HepG2 (cell line): ENCODE measurements around the gene PTGES3. TPM values are rescaled to one million over a fixed set of nuclear protein-coding genes. Genes with fewer than 3 reads are reported as not detected.
A peak's percentile ranks its signal among the peaks of the same experiment; 100 is the strongest.

Experiments used
- ADNP ChIP-seq: sonication (generic); formaldehyde crosslinking; IDR thresholded peaks from 2 replicates; pipeline ENCODE4 v1.4.0; 2020; ENCODE audit warnings: missing genetic modification reagents
- ARID2 ChIP-seq: sonication (generic); formaldehyde crosslinking; IDR thresholded peaks from 2 replicates; pipeline ENCODE4 v1.8.1; 2022; ENCODE audit warnings: mild to moderate bottlenecking, missing genetic modification reagents, borderline replicate concordance
- CHD4 ChIP-seq: fragments of 200-600 bp; sonication (generic); IDR thresholded peaks from 2 replicates; pipeline ENCODE4 v1.7.0; 2017; ENCODE audit warnings: mild to moderate bottlenecking, low read length, borderline replicate concordance
- FOSL2 ChIP-seq: sonication (generic); formaldehyde crosslinking; IDR thresholded peaks from 2 replicates; pipeline ENCODE4 v1.4.0; 2020; ENCODE audit warnings: missing genetic modification reagents
- KDM3A ChIP-seq: IDR thresholded peaks from 2 replicates; pipeline ENCODE4 v1.6.1; 2018; ENCODE audit warnings: low read depth, missing compliant biosample characterization
- KLF15 ChIP-seq: sonication (generic); formaldehyde crosslinking; IDR thresholded peaks from 2 replicates; pipeline ENCODE4 v1.8.1; 2023; ENCODE audit warnings: borderline replicate concordance, mild to moderate bottlenecking, inconsistent platforms, missing genetic modification reagents, mixed read lengths
- MIER3 ChIP-seq: IDR thresholded peaks from 2 replicates; pipeline ENCODE4 v1.6.1; 2016; ENCODE audit warnings: missing compliant biosample characterization, borderline replicate concordance
- PHB2 ChIP-seq: fragments of 450-650 bp; IDR thresholded peaks from 2 replicates; pipeline ENCODE4 v1.6.1; 2018; ENCODE audit not compliant: partially characterized antibody
- POLR2A ChIP-seq, 2 experiments: IDR thresholded peaks; 2 replicates each; pipeline ENCODE4 v1.6.1; 2011; ENCODE audit warnings: low read depth in 2 of 2, low read length in 2 of 2, mild to moderate bottlenecking in 1 of 2, moderate library complexity in 1 of 2; ENCODE audit not compliant: insufficient read depth in 1 of 2
- RFXANK ChIP-seq: IDR thresholded peaks from 2 replicates; pipeline ENCODE4 v1.6.1; 2016
- RNF2 ChIP-seq: fragments of 450-650 bp; conservative IDR thresholded peaks from 2 replicates; pipeline ENCODE4 v1.6.1; 2016; ENCODE audit warnings: low read depth
- SAP130 ChIP-seq: IDR thresholded peaks from 2 replicates; pipeline ENCODE4 v1.6.1; 2016; ENCODE audit warnings: low read depth
- SOX6 ChIP-seq, 2 experiments: fragments of 450-650 bp in 1 of 2; sonication (generic) in 1 of 2; formaldehyde crosslinking in 1 of 2; IDR thresholded peaks; 2 replicates each; pipeline versions ENCODE4 v1.4.0 to v1.6.1; 2017 to 2020; ENCODE audit warnings: antibody characterized with exemption in 1 of 2, mild to moderate bottlenecking in 1 of 2, missing genetic modification reagents in 1 of 2
- SPEN ChIP-seq: sonication (generic); formaldehyde crosslinking; IDR thresholded peaks from 2 replicates; pipeline ENCODE4 v1.5.1; 2020; ENCODE audit warnings: low read depth, mild to moderate bottlenecking, missing genetic modification reagents
- THAP11 ChIP-seq: IDR thresholded peaks from 2 replicates; pipeline ENCODE4 v1.6.1; 2016; ENCODE audit warnings: missing biosample characterization, missing genetic modification reagents
- ZKSCAN5 ChIP-seq: sonication (generic); formaldehyde crosslinking; IDR thresholded peaks from 2 replicates; pipeline ENCODE4 v1.5.1; 2020; ENCODE audit warnings: mild to moderate bottlenecking, missing genetic modification reagents
- ZNF570 ChIP-seq: sonication (generic); formaldehyde crosslinking; IDR thresholded peaks from 2 replicates; pipeline ENCODE4 v1.4.0; 2020; ENCODE audit warnings: mild to moderate bottlenecking, missing genetic modification reagents, borderline replicate concordance
- ZNF883 ChIP-seq: sonication (generic); formaldehyde crosslinking; IDR thresholded peaks from 2 replicates; pipeline ENCODE4 v1.5.1; 2020; ENCODE audit warnings: mild to moderate bottlenecking, missing genetic modification reagents; ENCODE audit errors: not compliant biosample characterization
- polyA plus RNA-seq, 8 experiments: library from polyadenylated mRNA; depleted of rRNA in 3 of 8; stranded (reverse) in 7 of 8; unstranded in 1 of 8; fragments of >200 nt; fragmentation: Illumina TruSeq in 4 of 8; extraction: Trizol in 4 of 8; gene quantifications; 2 replicates each; pipeline versions ENCODE4 v1.2.1 to v1.2.3, GENCODE V29; 2011 to 2016; ENCODE audit warnings: low read depth in 4 of 8, missing spikeins in 1 of 8, mixed read lengths in 1 of 8; ENCODE audit not compliant: insufficient read depth in 1 of 8
- total RNA-seq, 5 experiments: library from RNA; depleted of rRNA; stranded (reverse); fragments of >200 nt; fragmentation: Illumina TruSeq; extraction: Trizol; gene quantifications; 2 replicates each; pipeline ENCODE4 v1.2.3, GENCODE V29; 2016; ENCODE audit warnings: low read depth in 1 of 5
- TF ChIP-seq, protein P1 (sequence below): sonication (generic); formaldehyde crosslinking; IDR thresholded peaks from 2 replicates; pipeline ENCODE4 v1.4.0; 2020; ENCODE audit warnings: mild to moderate bottlenecking, missing genetic modification reagents
- TF ChIP-seq, protein P2 (sequence below): sonication (generic); formaldehyde crosslinking; IDR thresholded peaks from 2 replicates; pipeline ENCODE4 v1.4.0; 2020; ENCODE audit warnings: missing genetic modification reagents, borderline replicate concordance
- TF ChIP-seq, protein P3 (sequence below): sonication (generic); formaldehyde crosslinking; IDR thresholded peaks from 2 replicates; pipeline ENCODE4 v1.5.0; 2020; ENCODE audit warnings: missing genetic modification reagents, mild to moderate bottlenecking, borderline replicate concordance
- TF ChIP-seq, protein P4 (sequence below): sonication (generic); formaldehyde crosslinking; IDR thresholded peaks from 2 replicates; pipeline ENCODE4 v1.4.0; 2020; ENCODE audit warnings: mild to moderate bottlenecking, low read depth, missing genetic modification reagents

PTGES3 gene
- total and polyA plus RNA-seq, 2 of the 13 experiments (the other 11 are each of a cell fraction or from before 2014, with no cell fraction given), result 54.4 to 159 TPM

DNA sequence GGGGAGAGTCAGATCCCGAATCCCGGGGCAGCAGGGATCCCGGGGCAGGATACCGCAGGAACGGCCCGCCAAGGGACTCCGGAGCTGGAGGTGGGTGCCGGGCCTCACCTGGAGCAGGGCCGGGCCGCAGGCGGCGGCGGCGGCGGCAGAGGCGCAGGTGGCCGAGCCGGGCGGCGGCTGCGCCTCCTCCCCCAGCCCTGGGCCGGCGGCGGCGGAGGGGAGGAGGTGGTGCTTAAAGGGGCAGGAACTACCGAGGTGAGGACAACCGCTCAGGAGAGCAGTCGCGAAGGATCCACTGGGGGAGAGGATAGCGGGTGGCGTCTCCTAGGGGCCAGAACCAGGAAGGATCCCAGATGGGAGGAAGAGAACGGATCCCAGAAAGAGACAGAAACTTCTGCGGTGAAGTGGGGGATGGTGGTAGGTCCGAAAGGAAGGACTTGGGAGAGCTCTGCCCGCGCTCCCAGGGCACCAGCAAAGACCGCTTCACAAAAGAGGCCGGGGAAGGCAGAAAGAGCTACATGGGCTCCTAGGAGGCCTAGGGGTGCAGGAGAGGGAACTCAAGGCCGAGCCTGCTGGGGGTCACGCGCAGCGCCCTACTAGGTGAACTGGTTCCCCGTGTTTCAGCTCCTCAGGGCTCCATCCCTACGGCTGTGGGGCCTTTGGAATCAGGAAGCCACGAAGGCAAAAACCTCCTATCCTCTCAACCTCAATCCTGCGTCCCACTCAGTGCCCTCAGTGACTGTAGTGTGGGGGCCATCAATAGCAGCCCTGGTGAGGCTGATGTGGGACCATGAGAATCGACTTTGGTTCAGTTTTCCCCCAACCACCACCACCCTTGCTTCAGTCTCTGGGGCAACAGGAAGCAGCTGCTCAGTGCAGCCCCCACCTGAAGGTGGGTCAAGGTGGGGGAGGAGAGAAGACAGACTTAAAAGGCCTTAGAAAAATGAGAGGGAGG, 53.0 kb downstream of the PTGES3 start (continued):
- TF ChIP-seq, protein P1, sequence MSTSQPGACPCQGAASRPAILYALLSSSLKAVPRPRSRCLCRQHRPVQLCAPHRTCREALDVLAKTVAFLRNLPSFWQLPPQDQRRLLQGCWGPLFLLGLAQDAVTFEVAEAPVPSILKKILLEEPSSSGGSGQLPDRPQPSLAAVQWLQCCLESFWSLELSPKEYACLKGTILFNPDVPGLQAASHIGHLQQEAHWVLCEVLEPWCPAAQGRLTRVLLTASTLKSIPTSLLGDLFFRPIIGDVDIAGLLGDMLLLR (CRISPR knock-in tag), result no peak
- TF ChIP-seq RFXANK (CRISPR knock-in tag), result no peak
- TF ChIP-seq PHB2, result no peak
- no peak for TF ChIP-seq FOSL2 (CRISPR knock-in tag)
- no peak for TF ChIP-seq ADNP (CRISPR knock-in tag)
- TF ChIP-seq RNF2, result no peak
- TF ChIP-seq MIER3 (CRISPR knock-in tag), result no peak
- TF ChIP-seq, protein P2, sequence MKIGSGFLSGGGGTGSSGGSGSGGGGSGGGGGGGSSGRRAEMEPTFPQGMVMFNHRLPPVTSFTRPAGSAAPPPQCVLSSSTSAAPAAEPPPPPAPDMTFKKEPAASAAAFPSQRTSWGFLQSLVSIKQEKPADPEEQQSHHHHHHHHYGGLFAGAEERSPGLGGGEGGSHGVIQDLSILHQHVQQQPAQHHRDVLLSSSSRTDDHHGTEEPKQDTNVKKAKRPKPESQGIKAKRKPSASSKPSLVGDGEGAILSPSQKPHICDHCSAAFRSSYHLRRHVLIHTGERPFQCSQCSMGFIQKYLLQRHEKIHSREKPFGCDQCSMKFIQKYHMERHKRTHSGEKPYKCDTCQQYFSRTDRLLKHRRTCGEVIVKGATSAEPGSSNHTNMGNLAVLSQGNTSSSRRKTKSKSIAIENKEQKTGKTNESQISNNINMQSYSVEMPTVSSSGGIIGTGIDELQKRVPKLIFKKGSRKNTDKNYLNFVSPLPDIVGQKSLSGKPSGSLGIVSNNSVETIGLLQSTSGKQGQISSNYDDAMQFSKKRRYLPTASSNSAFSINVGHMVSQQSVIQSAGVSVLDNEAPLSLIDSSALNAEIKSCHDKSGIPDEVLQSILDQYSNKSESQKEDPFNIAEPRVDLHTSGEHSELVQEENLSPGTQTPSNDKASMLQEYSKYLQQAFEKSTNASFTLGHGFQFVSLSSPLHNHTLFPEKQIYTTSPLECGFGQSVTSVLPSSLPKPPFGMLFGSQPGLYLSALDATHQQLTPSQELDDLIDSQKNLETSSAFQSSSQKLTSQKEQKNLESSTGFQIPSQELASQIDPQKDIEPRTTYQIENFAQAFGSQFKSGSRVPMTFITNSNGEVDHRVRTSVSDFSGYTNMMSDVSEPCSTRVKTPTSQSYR (CRISPR knock-in tag), result peak; percentile 31; the same call in 1 of the 2 replicates
- no peak for TF ChIP-seq KLF15 (CRISPR knock-in tag)
- TF ChIP-seq SAP130, result peak; percentile 51
- TF ChIP-seq ZNF570 (CRISPR knock-in tag), result no peak
- no peak for TF ChIP-seq CHD4
- no peak for TF ChIP-seq ARID2
- peak in 1 of 2 experiments; percentile 36; a peak in 1 of 4 replicates for TF ChIP-seq POLR2A (IDR thresholded peaks at IDR 0.05; ENCODE audit: insufficient read depth in 1 of 2, low read depth in 2 of 2, low read length in 2 of 2)
- TF ChIP-seq, protein P3, sequence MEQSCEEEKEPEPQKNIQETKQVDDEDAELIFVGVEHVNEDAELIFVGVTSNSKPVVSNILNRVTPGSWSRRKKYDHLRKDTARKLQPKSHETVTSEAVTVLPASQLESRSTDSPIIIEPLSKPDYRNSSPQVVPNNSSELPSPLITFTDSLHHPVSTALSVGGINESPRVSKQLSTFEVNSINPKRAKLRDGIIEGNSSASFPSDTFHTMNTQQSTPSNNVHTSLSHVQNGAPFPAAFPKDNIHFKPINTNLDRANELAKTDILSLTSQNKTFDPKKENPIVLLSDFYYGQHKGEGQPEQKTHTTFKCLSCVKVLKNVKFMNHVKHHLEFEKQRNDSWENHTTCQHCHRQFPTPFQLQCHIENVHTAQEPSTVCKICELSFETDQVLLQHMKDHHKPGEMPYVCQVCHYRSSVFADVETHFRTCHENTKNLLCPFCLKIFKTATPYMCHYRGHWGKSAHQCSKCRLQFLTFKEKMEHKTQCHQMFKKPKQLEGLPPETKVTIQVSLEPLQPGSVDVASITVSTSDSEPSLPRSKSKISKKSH (CRISPR knock-in tag), result no peak
- TF ChIP-seq, protein P4, sequence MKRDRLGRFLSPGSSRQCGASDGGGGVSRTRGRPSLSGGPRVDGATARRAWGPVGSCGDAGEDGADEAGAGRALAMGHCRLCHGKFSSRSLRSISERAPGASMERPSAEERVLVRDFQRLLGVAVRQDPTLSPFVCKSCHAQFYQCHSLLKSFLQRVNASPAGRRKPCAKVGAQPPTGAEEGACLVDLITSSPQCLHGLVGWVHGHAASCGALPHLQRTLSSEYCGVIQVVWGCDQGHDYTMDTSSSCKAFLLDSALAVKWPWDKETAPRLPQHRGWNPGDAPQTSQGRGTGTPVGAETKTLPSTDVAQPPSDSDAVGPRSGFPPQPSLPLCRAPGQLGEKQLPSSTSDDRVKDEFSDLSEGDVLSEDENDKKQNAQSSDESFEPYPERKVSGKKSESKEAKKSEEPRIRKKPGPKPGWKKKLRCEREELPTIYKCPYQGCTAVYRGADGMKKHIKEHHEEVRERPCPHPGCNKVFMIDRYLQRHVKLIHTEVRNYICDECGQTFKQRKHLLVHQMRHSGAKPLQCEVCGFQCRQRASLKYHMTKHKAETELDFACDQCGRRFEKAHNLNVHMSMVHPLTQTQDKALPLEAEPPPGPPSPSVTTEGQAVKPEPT, result no peak
- no peak for TF ChIP-seq ZNF883 (CRISPR knock-in tag)
- TF ChIP-seq SPEN (CRISPR knock-in tag), result no peak
- no peak for TF ChIP-seq ZKSCAN5 (CRISPR knock-in tag)
- TF ChIP-seq SOX6 (IDR thresholded peaks at IDR 0.05), result no peak
- TF ChIP-seq SOX6 (CRISPR knock-in tag; IDR thresholded peaks at IDR 0.05), result no peak
- TF ChIP-seq KDM3A (CRISPR knock-in tag), result peak; percentile 51; the same call in 1 of the 2 replicates
- TF ChIP-seq THAP11 (CRISPR knock-in tag), result peak; percentile 45; the same call in 1 of the 2 replicates
